ENCODE results near the gene GPR160.

The GPR160 gene

GRCh38 chr3:170037463-170038433, at the start of gene GPR160:
Gene GPR160, plus strand, starts transcription at chr3:170037995. Its CDS starts 45,978 bp downstream, at chr3:170083973.
- no peak within 1 kb of the TSS for H3K27ac ChIP-seq
- POLR2A ChIA-PET (ENCODE audit: low non-redundant PET): no interaction called here
- TF ChIP-seq, protein P1, sequence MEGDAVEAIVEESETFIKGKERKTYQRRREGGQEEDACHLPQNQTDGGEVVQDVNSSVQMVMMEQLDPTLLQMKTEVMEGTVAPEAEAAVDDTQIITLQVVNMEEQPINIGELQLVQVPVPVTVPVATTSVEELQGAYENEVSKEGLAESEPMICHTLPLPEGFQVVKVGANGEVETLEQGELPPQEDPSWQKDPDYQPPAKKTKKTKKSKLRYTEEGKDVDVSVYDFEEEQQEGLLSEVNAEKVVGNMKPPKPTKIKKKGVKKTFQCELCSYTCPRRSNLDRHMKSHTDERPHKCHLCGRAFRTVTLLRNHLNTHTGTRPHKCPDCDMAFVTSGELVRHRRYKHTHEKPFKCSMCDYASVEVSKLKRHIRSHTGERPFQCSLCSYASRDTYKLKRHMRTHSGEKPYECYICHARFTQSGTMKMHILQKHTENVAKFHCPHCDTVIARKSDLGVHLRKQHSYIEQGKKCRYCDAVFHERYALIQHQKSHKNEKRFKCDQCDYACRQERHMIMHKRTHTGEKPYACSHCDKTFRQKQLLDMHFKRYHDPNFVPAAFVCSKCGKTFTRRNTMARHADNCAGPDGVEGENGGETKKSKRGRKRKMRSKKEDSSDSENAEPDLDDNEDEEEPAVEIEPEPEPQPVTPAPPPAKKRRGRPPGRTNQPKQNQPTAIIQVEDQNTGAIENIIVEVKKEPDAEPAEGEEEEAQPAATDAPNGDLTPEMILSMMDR (conservative IDR thresholded peaks at IDR 0.05; ENCODE audit: low read depth): peak; percentile 81
- CTCF ChIA-PET: interaction anchor here (0.6 to 0.7 kb wide), 3 partner anchors 16 to 426 kb away, joined by 3 read pairs; no protein-coding TSS in a partner anchor
- peak; percentile 36 for DNase-seq (ENCODE audit: low spot score)

DNA sequence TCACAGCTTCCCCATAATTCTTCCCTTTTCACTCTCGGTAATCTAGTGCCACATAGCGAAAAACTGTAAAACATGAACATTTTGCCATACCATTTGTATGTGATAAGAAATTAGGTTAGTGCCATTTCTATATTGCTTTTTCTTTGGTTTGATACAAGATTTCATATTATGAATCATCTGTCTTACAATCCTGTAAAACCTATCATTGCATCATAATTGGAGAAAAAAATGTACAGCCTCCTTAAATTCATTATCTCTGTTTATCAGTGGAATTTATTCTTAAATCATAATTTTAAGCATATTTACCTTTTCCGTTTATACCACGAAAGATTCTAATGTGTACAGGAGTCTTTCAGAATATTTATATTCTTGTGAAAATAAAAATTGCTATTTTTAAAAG, 47.4 kb upstream of the GPR160 start:
- POLR2A ChIA-PET (ENCODE audit: low non-redundant PET): no interaction called here
- CTCF ChIA-PET: no interaction called here

GRCh38 chr3:169992156-169992555, 45.6 kb upstream of the GPR160 start:
- no peak overlapping the region for H3K27ac ChIP-seq
- TF ChIP-seq, protein P1 (conservative IDR thresholded peaks at IDR 0.05; ENCODE audit: low read depth): no peak
- CTCF ChIA-PET: no interaction called here
- POLR2A ChIA-PET (ENCODE audit: low non-redundant PET): no interaction called here
- DNase-seq (ENCODE audit: low spot score): no peak

More for the DNA sequence above, 47.4 kb upstream of the GPR160 start:
- TF ChIP-seq, protein P1 (conservative IDR thresholded peaks at IDR 0.05; ENCODE audit: low read depth): no peak
- no peak overlapping the region for H3K27ac ChIP-seq
- DNase-seq (ENCODE audit: low spot score): no peak

- TF ChIP-seq, protein P1 (conservative IDR thresholded peaks at IDR 0.05; ENCODE audit: low read depth): no peak
- no peak overlapping the region for H3K27ac ChIP-seq
- DNase-seq (ENCODE audit: low spot score): no peak
- ChIA-PET POLR2A (ENCODE audit: low non-redundant PET) (no interaction called here), CTCF (interaction anchor here (0.5 kb wide), 1 partner anchor 132 kb away, joined by 3 read pairs; no protein-coding TSS in a partner anchor)
These were observed 45.0 kb upstream of the GPR160 start for GRCh38 chr3:169992781-169993180.

DNA sequence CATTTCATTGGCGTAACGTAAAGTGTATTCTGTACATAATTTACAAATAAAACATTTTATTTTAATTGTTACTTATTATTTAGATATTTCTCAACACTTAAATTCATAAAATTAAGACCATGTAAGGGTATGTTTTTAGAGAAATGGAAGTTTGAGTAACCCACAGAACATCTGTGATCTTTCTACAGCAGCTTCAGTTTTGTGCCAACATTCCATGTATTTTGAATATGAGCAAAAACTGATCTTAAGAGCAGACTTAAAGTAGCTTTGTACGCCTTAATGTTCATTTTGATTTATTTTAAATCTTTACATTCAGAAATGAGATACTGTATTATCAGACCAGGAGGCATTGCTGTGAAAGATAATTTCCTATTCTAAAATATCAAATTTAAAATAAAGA, 44.0 kb upstream of the GPR160 start:
- CTCF ChIA-PET: no interaction called here
- no peak overlapping the region for H3K27ac ChIP-seq
- no peak for DNase-seq (ENCODE audit: low spot score)
- TF ChIP-seq, protein P1 (conservative IDR thresholded peaks at IDR 0.05; ENCODE audit: low read depth): no peak
- POLR2A ChIA-PET (ENCODE audit: low non-redundant PET): no interaction called here

DNA sequence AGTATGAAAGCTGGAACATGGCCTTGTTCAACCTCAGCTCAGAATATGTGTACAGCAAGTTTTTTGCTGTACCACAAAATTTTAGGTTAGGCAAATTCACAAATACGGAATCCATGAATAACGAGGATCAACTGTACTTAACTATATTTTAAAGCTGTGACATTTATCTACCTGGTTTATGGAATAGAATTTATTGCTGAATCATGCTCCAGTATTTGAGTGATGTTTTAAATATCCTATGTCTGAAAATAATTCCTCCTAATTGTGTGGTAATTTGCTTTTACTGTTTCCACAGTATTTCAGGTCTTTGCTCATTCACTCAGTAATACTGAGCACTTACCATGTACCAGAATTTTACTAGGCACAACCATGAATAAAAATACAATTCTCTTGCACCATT, 41.7 kb upstream of the GPR160 start:
- DNase-seq (ENCODE audit: low spot score): no peak
- TF ChIP-seq, protein P1 (conservative IDR thresholded peaks at IDR 0.05; ENCODE audit: low read depth): no peak
- no peak overlapping the region for H3K27ac ChIP-seq
- POLR2A ChIA-PET (ENCODE audit: low non-redundant PET): no interaction called here
- CTCF ChIA-PET: interaction anchor here (0.6 kb wide), 1 partner anchor 15 kb away, joined by 3 read pairs; no protein-coding TSS in a partner anchor

All from RWPE1 (cell line).